HG03354 (cell line): ENCODE measurements around the gene NSDHL.

Experiments used
- ATAC-seq: cut with Tn5 transposase; IDR thresholded peaks from one replicate; pipeline ENCODE4 v1.9.1; 2021; ENCODE audit warnings: mild to moderate bottlenecking; ENCODE audit not compliant: unreplicated experiment, poor library complexity, severe bottlenecking

The NSDHL gene

DNA sequence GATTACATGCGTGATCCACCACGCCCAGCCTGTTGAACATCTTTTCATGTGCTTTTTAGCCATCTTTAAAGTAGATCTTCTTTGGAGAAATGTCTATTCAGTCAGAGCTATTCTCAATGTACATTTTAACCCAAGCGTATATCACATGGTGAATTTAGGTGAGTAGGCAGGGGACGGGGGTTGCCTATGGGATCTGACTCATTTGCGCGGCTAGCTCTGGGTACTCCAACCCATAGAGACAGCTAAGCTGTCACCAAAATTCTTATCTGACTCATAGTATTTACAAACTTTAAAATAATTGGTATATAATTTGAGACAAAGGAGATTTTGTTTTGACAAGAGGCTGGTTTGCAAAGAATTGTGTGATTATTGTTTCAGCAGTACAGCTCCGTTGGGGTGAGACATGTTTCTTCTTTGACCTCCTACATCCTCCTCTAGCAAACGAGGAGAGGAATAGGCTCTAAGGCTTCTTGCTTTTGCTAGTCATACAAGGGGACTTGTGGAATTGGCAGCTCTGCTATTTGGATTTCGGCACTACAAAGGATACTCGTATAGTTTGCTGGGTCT is 12.0 kb downstream of the NSDHL start:
- no peak for ATAC-seq

- no peak for ATAC-seq
Measured at GRCh38 chrX:152843852-152844251, 13.0 kb downstream of the NSDHL start.

DNA sequence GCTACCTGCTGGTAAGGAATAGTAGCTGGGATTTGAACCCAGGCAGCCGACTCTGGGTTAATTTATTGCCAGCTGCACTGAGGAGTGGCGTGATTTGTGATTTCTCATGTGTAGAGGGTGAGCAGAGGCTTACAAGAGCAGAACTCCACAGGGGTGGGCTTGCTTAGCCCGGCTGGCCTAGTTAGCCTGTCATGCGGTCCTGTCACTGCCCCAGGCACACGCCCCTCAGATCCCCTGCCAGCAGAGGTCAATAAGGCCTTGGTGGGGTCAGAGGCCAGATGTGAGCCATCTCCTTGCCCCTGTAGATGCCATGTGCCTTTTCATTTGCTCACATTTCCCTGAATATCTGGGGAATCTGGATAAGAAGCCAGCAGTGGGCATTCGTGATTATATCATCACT is 13.4 kb downstream of the NSDHL start:
- ATAC-seq, result no peak

DNA sequence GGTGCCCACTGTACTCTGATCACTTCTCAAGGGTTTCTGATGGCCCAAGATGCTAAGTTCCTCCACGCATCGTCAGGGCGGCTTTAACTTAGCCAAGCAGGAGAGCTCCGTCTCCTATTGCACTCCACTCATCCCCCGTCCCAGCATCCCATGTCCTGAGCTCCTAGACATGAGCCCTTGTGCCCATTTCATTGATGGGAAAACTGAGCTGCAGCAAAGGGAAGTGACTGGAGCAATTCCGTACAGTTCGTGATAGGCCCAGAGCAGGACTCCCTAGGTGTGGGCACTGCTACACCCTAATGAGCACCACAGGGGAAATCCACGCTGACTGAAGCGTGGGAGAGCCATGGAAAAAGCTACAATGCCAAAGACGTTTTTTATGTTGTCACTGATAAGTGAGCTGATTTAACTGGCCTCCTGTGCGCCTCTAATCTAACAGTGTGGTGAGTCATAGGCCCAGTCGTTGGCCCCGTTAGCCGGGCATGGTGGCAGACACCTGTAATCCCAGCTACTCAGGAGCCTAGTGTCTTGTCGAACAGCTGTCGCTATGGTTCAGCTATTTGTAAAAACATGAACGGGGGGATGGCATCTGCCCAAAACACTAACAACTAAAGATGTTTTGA is 14.9 kb downstream of the NSDHL start:
- no peak for ATAC-seq

DNA sequence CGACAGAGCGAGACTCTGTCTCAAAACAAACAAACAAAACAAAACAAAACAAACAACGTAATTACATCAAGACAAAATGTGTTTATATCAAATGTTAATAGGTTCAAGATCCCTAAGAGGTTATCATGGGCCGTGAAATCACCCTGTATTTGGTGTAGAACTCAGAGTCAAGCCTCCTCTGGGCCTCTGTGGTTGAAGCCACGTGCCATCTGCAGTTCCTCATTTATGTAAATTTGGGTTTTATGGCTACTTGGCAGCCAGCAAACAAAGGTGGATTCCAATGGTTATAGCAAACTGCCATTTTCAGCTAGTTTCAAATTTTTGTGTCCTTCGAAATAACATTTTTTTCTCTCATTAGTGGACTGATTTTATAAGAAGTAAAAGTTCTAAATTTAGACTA is 16.4 kb downstream of the NSDHL start:
- no peak for ATAC-seq

DNA sequence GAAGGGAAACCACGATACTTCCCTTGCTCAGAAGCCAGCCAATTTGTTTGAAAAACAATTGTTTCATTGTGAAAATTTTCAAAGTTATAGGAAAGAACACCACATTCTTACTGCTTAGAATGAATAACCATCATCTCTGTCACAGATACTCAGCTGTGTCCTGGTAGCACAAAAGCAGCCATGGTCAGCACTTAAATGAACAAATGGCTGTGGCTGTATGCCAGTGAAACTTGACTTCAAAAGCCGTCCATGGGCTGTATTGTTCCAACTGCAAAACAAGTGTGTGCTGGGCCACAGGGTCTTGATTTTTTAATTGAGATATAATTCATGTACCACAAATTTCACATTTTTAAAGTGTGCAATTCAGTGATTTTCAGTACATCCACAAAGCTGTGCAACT is 19.6 kb downstream of the NSDHL start:
- ATAC-seq, result no peak

- no peak for ATAC-seq
Measured at GRCh38 chrX:152853986-152854385, 23.1 kb downstream of the NSDHL start.

GRCh38 chrX:152861116-152861515 is 30.3 kb downstream of the NSDHL start:
- ATAC-seq, result no peak

- no peak for ATAC-seq
Measured at GRCh38 chrX:152861826-152862225, 31.0 kb downstream of the NSDHL start.

- no peak for ATAC-seq
Measured at GRCh38 chrX:152865232-152865920, 34.5 kb downstream of the NSDHL start.

DNA sequence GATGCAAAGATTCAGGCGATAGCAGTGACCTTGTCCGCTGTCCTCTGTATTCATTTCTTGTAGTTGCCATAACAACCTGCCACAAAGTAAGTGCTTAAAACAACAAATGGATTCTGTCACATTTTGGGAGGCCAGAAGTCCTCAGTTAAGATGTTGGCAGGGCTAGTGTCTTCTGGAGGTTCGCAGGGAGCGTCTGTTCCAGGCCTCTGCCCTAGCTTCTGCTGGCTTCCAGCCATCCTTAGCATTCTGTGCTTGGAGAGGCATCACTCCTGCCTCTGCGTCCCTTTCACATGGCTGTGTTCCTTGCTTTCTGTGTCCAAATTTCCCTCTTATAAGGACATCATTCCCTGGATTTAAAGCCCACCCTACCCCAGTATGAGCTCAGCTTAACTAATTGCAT is 35.5 kb downstream of the NSDHL start:
- ATAC-seq, result no peak

DNA sequence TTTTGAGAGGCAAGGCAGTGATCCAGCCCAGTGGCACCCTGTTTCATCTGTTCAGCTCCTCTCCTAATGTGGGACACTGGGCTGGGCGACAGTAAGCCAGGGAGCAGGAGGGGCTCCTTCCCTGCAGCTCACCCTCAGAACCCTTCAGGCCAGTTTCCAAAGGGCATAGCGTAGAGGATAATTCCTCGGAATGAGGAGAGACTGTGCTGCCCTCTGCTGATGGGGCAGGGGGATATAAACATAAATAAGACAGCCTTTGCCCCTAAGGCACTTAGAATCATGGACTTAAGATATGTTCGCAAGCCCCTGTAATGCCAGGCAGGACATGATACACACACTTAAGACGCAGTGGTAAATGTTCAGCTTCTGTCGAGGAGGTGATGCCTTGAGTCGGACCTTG is 39.1 kb downstream of the NSDHL start:
- ATAC-seq, result no peak

GRCh38 chrX:152871260-152871659 is 40.4 kb downstream of the NSDHL start:
- no peak for ATAC-seq

DNA sequence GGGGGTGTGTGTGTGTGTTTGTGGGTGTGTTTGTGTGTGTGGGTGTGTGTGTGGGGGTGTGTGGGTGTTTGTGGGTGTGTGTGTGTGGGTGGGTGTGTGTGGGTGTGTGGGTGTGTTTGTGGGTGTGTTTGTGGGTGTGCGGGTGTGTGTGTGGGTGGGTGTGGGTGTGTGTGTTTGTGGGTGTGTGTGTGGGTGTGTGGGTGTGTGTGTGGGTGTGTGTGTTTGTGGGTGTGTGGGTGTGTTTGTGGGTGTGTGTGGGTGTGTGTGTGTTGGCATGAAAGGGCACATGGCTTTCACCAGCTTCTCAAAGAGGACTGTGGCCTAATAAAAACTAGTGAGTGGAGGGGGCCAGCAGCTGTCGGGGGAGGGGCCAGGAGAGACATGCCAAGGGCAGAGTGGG is 41.7 kb downstream of the NSDHL start:
- no peak for ATAC-seq

GRCh38 chrX:152873361-152873760 is 42.5 kb downstream of the NSDHL start:
- ATAC-seq, result no peak

- ATAC-seq, result no peak
Measured at GRCh38 chrX:152876931-152877840, 46.3 kb downstream of the NSDHL start.

- ATAC-seq, result no peak
Measured at GRCh38 chrX:152878976-152879755, 48.3 kb downstream of the NSDHL start.

DNA sequence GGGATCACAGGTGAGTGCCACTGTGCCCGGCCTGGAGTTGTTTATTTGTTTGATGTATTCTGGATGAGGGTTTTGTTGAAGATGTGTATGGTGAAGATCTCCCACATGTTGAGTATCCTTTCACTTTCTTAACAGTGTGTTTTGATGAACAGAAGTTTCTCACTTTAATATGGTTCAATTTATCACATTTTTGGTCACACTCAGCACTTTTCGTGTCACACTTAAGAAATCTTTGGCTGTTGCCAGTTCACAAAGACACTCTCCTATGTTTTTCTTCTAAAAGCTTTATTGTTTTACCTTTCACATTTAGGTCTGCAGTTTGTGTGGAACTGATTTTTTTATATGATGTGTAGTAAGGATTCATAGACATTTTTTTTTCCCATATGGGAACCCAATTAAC is 50.4 kb downstream of the NSDHL start:
- no peak for ATAC-seq

DNA sequence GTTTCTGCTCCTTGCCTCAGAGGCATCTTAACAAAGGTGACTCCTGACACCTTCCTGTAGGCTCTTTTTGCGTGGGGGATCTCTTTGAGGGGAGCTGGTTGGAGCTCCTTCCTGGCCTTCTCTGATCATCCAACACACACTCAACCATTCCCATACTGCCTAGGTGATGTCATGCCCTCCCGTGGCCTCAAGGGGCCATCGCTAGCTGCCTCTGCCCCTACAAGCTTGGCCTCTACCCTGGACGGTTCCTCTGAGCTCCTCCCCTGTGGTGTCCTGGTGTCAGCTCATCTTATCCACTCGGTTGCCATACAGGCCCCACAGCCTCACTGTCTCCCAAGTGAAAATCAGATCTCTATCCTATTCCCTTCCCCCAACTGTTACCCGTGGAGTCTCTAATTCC is 53.3 kb downstream of the NSDHL start:
- no peak for ATAC-seq

DNA sequence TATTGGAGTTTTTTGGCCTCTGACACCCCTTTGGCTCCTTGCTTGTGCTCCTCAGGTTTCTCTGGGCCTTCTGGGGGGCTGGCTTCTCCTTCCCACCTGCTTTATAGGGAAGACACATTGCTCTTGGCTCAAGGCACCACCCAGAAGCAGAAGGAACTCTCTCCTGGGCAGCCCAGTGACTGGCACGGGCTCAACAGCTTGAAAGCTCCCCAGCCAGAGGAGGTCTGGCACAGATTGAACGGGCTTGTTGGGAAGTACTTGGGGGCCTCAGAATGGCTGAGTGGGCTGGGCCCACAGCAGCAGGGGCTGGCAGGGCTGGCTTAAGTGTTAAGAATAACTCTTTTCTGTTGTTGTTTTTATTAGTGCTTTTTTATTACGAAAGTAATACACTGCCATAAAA is 55.9 kb downstream of the NSDHL start:
- ATAC-seq, result no peak
